GM04504 (cell line): Measurements from ENCODE around the gene THSD4.

Experiments used
- DNase-seq: peaks from one replicate; pipeline ENCODE4 v3.0.0-alpha.2; 2012; ENCODE audit warnings: low read depth

The THSD4 gene

GRCh38 chr15:71753346-71753745 lies 638.1 kb downstream of the THSD4 start:
- no peak for DNase-seq

GRCh38 chr15:71754660-71755059 lies 639.4 kb downstream of the THSD4 start:
- no peak for DNase-seq

- DNase-seq = no peak
Observed at GRCh38 chr15:71755092-71755970, 640.1 kb downstream of the THSD4 start.

- no peak for DNase-seq
Observed at GRCh38 chr15:71756599-71757352, 641.5 kb downstream of the THSD4 start.

- DNase-seq = no peak
Observed at GRCh38 chr15:71757741-71758530, 642.7 kb downstream of the THSD4 start.

- DNase-seq = no peak
Observed at GRCh38 chr15:71758711-71759110, 643.4 kb downstream of the THSD4 start.

- DNase-seq = no peak
Observed at GRCh38 chr15:71760852-71761251, 645.6 kb downstream of the THSD4 start.

- peak; percentile 61 for DNase-seq
Observed at GRCh38 chr15:71761649-71762048, 646.4 kb downstream of the THSD4 start.

GRCh38 chr15:71768184-71768583 lies 652.9 kb downstream of the THSD4 start:
- DNase-seq = no peak

GRCh38 chr15:71773206-71773859 lies 658.1 kb downstream of the THSD4 start:
- no peak for DNase-seq

- no peak for DNase-seq
Observed at GRCh38 chr15:71775856-71776255, 660.6 kb downstream of the THSD4 start.

- DNase-seq = no peak
Observed at GRCh38 chr15:71776304-71776703, 661.0 kb downstream of the THSD4 start.

GRCh38 chr15:71777216-71777943 lies 662.1 kb downstream of the THSD4 start:
- DNase-seq = no peak

GRCh38 chr15:71779073-71779797 lies 664.0 kb downstream of the THSD4 start:
- DNase-seq = no peak

GRCh38 chr15:71780115-71780976 lies 665.1 kb downstream of the THSD4 start:
- no peak for DNase-seq

- DNase-seq = no peak
Observed at GRCh38 chr15:71781179-71781964, 666.1 kb downstream of the THSD4 start.

- no peak for DNase-seq
Observed at GRCh38 chr15:71781965-71782265, 666.6 kb downstream of the THSD4 start.

- DNase-seq = no peak
Observed at GRCh38 chr15:71782422-71783165, 667.3 kb downstream of the THSD4 start.
